Liver (tissue), 9 donors: ENCODE measurements around the gene PJVK. TPM values are rescaled to one million over a fixed set of nuclear protein-coding genes. Genes with fewer than 3 reads are reported as not detected.

Experiments used
- DNase-seq: peaks from one replicate; pipeline ENCODE4 v3.0.0-alpha.2; 2017; ENCODE audit warnings: low spot score
- H3K27ac ChIP-seq, 2 donors: one replicate each; pipeline ENCODE4 v1.7.0; 2013; ENCODE audit warnings: inconsistent platforms in 2 of 2, low read length in 2 of 2, control low read depth in 1 of 2, low read depth in 1 of 2, mild to moderate bottlenecking in 1 of 2
- H3K27me3 ChIP-seq, 4 donors: one replicate each; pipeline versions ENCODE4 v1.6.1 to v1.7.0; 2013; ENCODE audit warnings: low read length in 3 of 4, inconsistent platforms in 1 of 4, mild to moderate bottlenecking in 1 of 4, moderate library complexity in 1 of 4; ENCODE audit not compliant: control insufficient read depth in 4 of 4, insufficient read depth in 4 of 4
- H3K36me3 ChIP-seq, 4 donors: one replicate each; pipeline versions ENCODE4 v1.6.1 to v1.7.0; 2013; ENCODE audit warnings: low read length in 3 of 4, mild to moderate bottlenecking in 3 of 4, low read depth in 1 of 4, moderate library complexity in 1 of 4; ENCODE audit not compliant: control insufficient read depth in 4 of 4, insufficient read depth in 3 of 4
- H3K4me1 ChIP-seq, 4 donors: one replicate each; pipeline versions ENCODE4 v1.6.1 to v1.7.0; 2013; ENCODE audit warnings: low read length in 3 of 4, mild to moderate bottlenecking in 3 of 4, moderate library complexity in 1 of 4; ENCODE audit not compliant: control insufficient read depth in 4 of 4, insufficient read depth in 4 of 4
- H3K4me3 ChIP-seq, 3 donors: one replicate each; pipeline versions ENCODE4 v1.6.1 to v1.7.0; 2013; ENCODE audit warnings: low read length in 3 of 3, control low read depth in 1 of 3, low read depth in 1 of 3, mild to moderate bottlenecking in 1 of 3
- H3K9ac ChIP-seq, 2 donors: one replicate each; pipeline ENCODE4 v1.7.0; 2013; ENCODE audit warnings: low read length in 2 of 2, mild to moderate bottlenecking in 2 of 2, moderate library complexity in 2 of 2, control low read depth in 1 of 2, low read depth in 1 of 2
- H3K9me3 ChIP-seq, 4 donors: one replicate each; pipeline versions ENCODE4 v1.6.1 to v1.7.0; 2013; ENCODE audit warnings: low read length in 3 of 4; ENCODE audit not compliant: control insufficient read depth in 4 of 4
- EGR1 ChIP-seq, 2 donors: IDR thresholded peaks; 2 replicates each; pipeline ENCODE4 v1.6.1; 2016 to 2018; ENCODE audit warnings: antibody characterized with exemption in 2 of 2, low read depth in 2 of 2
- FOXA1 ChIP-seq: IDR thresholded peaks from 2 replicates; pipeline ENCODE4 v1.6.1; 2016; ENCODE audit warnings: antibody characterized with exemption
- FOXA2 ChIP-seq: IDR thresholded peaks from 2 replicates; pipeline ENCODE4 v1.6.1; 2016; ENCODE audit warnings: antibody characterized with exemption
- HNF4A ChIP-seq, 2 donors: conservative IDR thresholded peaks; 2 replicates each; pipeline ENCODE4 v1.6.1; 2016; ENCODE audit warnings: antibody characterized with exemption in 2 of 2, mild to moderate bottlenecking in 2 of 2
- HNF4G ChIP-seq: IDR thresholded peaks from 2 replicates; pipeline ENCODE4 v1.6.1; 2016; ENCODE audit warnings: antibody characterized with exemption
- JUND ChIP-seq, 2 donors: IDR thresholded peaks; 2 replicates each; pipeline ENCODE4 v1.6.1; 2016; ENCODE audit warnings: antibody characterized with exemption in 2 of 2
- NR2F2 ChIP-seq: IDR thresholded peaks from 2 replicates; pipeline ENCODE4 v1.6.1; 2016; ENCODE audit warnings: antibody characterized with exemption
- RAD21 ChIP-seq, 2 donors: IDR thresholded peaks; 2 replicates each; pipeline ENCODE4 v1.6.1; 2016; ENCODE audit warnings: antibody characterized with exemption in 2 of 2, mild to moderate bottlenecking in 2 of 2
- RXRA ChIP-seq, 2 donors: IDR thresholded peaks; 2 replicates each; pipeline ENCODE4 v1.6.1; 2017 to 2018; ENCODE audit warnings: antibody characterized with exemption in 2 of 2, mild to moderate bottlenecking in 1 of 2
- SP1 ChIP-seq: IDR thresholded peaks from 2 replicates; pipeline ENCODE4 v1.6.1; 2018; ENCODE audit warnings: antibody characterized with exemption, mild to moderate bottlenecking
- TAF1 ChIP-seq: conservative IDR thresholded peaks from 2 replicates; pipeline ENCODE4 v1.6.1; 2016; ENCODE audit warnings: antibody characterized with exemption, mild to moderate bottlenecking
- YY1 ChIP-seq: IDR thresholded peaks from 2 replicates; pipeline ENCODE4 v1.6.1; 2016; ENCODE audit warnings: antibody characterized with exemption, mild to moderate bottlenecking
- WGBS: extraction: QIAGEN DNeasy Blood & Tissue Kit; methylation state at CpG from one replicate; pipeline ENCODE4 v1.1.7; 2013; 5-methylcytosine and 5-hydroxymethylcytosine counted together
- polyA plus RNA-seq, 2 donors: library from polyadenylated mRNA; stranded (reverse) in 1 of 2; unstranded in 1 of 2; fragments of 200-250 nt in 1 of 2; fragments of >200 nt in 1 of 2; fragmentation: Nextera tagmentation in 1 of 2; extraction: Ambion mirVana in 1 of 2; gene quantifications; one replicate each; pipeline versions ENCODE4 v1.2.1 to v1.2.3, GENCODE V29; 2013 to 2015
- total RNA-seq, 2 donors: library from RNA; depleted of rRNA; stranded (reverse); fragments of >200 nt; gene quantifications; one replicate each; pipeline ENCODE4 v1.2.3, GENCODE V29; 2014
- TF ChIP-seq, protein P1 (sequence below): IDR thresholded peaks from 2 replicates; pipeline ENCODE4 v1.6.1; 2016; ENCODE audit warnings: antibody characterized with exemption
- TF ChIP-seq, protein P2 (sequence below): IDR thresholded peaks from 2 replicates; pipeline ENCODE4 v1.6.1; 2016; ENCODE audit warnings: antibody characterized with exemption, mild to moderate bottlenecking
- TF ChIP-seq, protein P3 (sequence below): IDR thresholded peaks from 2 replicates; pipeline ENCODE4 v1.6.1; 2016; ENCODE audit warnings: antibody characterized with exemption
- TF ChIP-seq, protein P4 (sequence below): fragments of 150-350 bp; IDR thresholded peaks from 2 replicates; pipeline ENCODE4 v1.5.1; 2017; ENCODE audit warnings: improper control_type of control experiment, low read depth, low read length; ENCODE audit not compliant: missing input control
- TF ChIP-seq, protein P5 (sequence below): IDR thresholded peaks from 2 replicates; pipeline ENCODE4 v1.6.1; 2016; ENCODE audit warnings: antibody characterized with exemption
- donor health status: healthy.
- donor health status: healthy.
- donor health status: healthy.
- donor health status: healthy.
- donor health status: healthy.

The PJVK gene
- total and polyA plus RNA-seq, 4 donors, result 0.48 to 2.3 (median 1.4) TPM

DNA sequence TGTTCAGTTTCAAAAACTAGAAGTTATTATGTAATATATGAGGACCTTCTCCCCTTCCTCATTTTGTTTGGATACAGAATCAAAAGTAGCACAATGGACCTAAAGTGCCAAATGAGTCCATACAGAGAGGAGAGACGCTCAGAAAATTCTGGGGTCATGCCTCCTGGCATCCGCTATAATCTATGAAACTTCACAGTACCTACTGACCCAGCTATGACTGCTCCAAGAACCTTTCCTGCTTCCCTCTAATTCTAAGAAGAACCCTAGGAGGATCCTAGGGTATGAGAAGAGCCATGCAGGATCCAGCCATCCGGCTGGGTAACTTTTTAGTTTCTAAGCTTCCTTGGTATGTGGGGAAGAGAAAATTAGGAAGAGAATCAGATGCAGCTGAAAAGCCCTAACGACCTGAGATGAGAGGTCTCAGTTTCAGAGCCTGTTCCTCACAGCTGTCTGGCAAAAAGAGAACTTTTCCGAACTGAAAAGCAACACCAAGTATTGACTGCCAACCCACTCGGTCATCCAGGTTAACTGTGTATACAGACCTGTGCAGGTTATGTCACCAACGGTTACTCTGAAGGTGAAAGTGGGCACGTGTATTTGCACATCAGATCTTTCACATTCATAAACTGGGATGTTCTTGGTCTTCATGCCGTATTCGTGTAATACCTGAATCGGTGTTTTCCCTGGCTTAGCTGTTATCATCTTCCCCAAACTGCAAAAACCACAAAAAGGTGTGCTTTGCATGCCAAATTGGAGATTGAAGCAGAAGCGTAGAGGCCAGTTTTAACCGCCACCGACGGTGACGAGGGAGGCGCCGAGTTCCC is 1.3 kb upstream of the PJVK start:
- peaks cover 2 to 27% (median 20%) of the 10 kb centered on the region in 4 donors for H3K4me1 ChIP-seq
- 2% methylated on average over 18 of the region's 18 CpGs for WGBS
- no peak for DNase-seq
- peak overlapping the region; percentile 48 to 90 for H3K9ac ChIP-seq
- H3K27me3 ChIP-seq, result no peaks in the 10 kb centered on the region
- H3K27ac ChIP-seq, result peak overlapping the region; percentile 99 to 100
- TF ChIP-seq, protein P1, sequence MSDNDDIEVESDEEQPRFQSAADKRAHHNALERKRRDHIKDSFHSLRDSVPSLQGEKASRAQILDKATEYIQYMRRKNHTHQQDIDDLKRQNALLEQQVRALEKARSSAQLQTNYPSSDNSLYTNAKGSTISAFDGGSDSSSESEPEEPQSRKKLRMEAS, result peak; percentile 72
- TF ChIP-seq NR2F2 (no peak), TAF1 (peak; percentile 54), FOXA1 (peak; percentile 46), SP1 (peak; percentile 30), FOXA2 (peak; percentile 77), EGR1 (IDR thresholded peaks at IDR 0.05; ENCODE audit: low read depth in 2 of 2) (peak in 1 of 2 donors; percentile 50), JUND (IDR thresholded peaks at IDR 0.05) (peak; percentile 16 to 38), YY1 (peak; percentile 60), HNF4G (no peak), RAD21 (IDR thresholded peaks at IDR 0.05) (peak; percentile 2 to 19), HNF4A (conservative IDR thresholded peaks at IDR 0.05) (peak in 1 of 2 donors; percentile 60), RXRA (IDR thresholded peaks at IDR 0.05) (peak; percentile 50 to 70)
- TF ChIP-seq, protein P2, sequence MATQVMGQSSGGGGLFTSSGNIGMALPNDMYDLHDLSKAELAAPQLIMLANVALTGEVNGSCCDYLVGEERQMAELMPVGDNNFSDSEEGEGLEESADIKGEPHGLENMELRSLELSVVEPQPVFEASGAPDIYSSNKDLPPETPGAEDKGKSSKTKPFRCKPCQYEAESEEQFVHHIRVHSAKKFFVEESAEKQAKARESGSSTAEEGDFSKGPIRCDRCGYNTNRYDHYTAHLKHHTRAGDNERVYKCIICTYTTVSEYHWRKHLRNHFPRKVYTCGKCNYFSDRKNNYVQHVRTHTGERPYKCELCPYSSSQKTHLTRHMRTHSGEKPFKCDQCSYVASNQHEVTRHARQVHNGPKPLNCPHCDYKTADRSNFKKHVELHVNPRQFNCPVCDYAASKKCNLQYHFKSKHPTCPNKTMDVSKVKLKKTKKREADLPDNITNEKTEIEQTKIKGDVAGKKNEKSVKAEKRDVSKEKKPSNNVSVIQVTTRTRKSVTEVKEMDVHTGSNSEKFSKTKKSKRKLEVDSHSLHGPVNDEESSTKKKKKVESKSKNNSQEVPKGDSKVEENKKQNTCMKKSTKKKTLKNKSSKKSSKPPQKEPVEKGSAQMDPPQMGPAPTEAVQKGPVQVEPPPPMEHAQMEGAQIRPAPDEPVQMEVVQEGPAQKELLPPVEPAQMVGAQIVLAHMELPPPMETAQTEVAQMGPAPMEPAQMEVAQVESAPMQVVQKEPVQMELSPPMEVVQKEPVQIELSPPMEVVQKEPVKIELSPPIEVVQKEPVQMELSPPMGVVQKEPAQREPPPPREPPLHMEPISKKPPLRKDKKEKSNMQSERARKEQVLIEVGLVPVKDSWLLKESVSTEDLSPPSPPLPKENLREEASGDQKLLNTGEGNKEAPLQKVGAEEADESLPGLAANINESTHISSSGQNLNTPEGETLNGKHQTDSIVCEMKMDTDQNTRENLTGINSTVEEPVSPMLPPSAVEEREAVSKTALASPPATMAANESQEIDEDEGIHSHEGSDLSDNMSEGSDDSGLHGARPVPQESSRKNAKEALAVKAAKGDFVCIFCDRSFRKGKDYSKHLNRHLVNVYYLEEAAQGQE, result peak; percentile 21
- TF ChIP-seq, protein P3, sequence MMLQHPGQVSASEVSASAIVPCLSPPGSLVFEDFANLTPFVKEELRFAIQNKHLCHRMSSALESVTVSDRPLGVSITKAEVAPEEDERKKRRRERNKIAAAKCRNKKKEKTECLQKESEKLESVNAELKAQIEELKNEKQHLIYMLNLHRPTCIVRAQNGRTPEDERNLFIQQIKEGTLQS, result no peak
- TF ChIP-seq, protein P4, sequence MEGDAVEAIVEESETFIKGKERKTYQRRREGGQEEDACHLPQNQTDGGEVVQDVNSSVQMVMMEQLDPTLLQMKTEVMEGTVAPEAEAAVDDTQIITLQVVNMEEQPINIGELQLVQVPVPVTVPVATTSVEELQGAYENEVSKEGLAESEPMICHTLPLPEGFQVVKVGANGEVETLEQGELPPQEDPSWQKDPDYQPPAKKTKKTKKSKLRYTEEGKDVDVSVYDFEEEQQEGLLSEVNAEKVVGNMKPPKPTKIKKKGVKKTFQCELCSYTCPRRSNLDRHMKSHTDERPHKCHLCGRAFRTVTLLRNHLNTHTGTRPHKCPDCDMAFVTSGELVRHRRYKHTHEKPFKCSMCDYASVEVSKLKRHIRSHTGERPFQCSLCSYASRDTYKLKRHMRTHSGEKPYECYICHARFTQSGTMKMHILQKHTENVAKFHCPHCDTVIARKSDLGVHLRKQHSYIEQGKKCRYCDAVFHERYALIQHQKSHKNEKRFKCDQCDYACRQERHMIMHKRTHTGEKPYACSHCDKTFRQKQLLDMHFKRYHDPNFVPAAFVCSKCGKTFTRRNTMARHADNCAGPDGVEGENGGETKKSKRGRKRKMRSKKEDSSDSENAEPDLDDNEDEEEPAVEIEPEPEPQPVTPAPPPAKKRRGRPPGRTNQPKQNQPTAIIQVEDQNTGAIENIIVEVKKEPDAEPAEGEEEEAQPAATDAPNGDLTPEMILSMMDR, result no peak
- TF ChIP-seq, protein P5, sequence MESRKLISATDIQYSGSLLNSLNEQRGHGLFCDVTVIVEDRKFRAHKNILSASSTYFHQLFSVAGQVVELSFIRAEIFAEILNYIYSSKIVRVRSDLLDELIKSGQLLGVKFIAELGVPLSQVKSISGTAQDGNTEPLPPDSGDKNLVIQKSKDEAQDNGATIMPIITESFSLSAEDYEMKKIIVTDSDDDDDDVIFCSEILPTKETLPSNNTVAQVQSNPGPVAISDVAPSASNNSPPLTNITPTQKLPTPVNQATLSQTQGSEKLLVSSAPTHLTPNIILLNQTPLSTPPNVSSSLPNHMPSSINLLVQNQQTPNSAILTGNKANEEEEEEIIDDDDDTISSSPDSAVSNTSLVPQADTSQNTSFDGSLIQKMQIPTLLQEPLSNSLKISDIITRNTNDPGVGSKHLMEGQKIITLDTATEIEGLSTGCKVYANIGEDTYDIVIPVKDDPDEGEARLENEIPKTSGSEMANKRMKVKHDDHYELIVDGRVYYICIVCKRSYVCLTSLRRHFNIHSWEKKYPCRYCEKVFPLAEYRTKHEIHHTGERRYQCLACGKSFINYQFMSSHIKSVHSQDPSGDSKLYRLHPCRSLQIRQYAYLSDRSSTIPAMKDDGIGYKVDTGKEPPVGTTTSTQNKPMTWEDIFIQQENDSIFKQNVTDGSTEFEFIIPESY, result peak; percentile 44
- peaks cover 0 to 21% (median 18%) of the 10 kb centered on the region in 4 donors for H3K36me3 ChIP-seq
- H3K4me3 ChIP-seq, result peak overlapping the region; percentile 70 to 90 (median 81)
- H3K9me3 ChIP-seq, result no peaks in the 10 kb centered on the region
